Measurements from ENCODE around the gene DXO. TPM values are rescaled to one million over a fixed set of nuclear protein-coding genes. Genes with fewer than 3 reads are reported as not detected.

Gene DXO
- total RNA-seq, 1 experiment from 2014 or later: 23.7 TPM

DNA sequence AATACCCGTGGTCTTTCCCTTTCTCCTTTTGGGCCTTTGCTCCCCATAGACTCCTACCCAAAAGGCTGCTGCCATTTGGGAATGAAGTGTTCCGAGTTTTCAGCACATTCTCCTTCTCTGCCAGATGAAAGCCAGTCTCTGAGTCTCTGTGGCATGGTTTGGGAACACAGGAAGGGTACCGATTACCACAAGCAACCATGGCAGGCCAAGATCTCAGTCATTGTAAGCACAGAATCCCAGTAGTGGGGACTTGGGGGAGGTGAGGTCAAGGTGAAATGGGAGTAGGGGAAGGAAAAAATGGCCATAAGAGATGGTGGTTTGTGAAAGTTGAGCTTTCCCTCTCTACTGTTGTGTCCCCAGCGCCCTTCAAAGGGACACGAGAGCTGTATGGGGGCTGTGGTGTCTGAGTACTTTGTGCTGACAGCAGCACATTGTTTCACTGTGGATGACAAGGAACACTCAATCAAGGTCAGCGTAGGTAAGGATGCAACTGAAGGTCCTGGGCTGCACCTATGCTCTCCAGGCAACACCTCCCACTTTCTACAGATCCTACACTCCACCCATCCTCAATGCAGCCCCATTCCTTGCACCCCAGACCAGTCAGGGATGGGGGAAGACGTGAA lies 21.9 kb downstream of the DXO start:
- POLR2A ChIA-PET: no interaction called here
- Histone ChIP-seq H3K27me3 (replicated peaks; ENCODE audit: control insufficient read depth, insufficient read depth, low read length) (no peaks in the 10 kb centered on the region), H3K4me1 (peaks cover 25% of the 10 kb centered on the region), H3K9me3 (no peaks in the 10 kb centered on the region), H3K4me3 (ENCODE audit: low read depth, low read length) (no peak overlapping the region), H3K36me3 (ENCODE audit: control insufficient read depth, insufficient read depth, low read length) (peaks cover 7% of the 10 kb centered on the region)
- CTCF ChIA-PET: interaction anchor here (1.3 kb wide), 1 partner anchor 44 kb away, joined by 5 read pairs; no protein-coding TSS in a partner anchor
- Mint-ChIP-seq H3K4me1 (ENCODE audit: low read depth, unreplicated experiment) (peaks cover 43% of the 10 kb centered on the region), H3K36me3 (ENCODE audit: insufficient read depth, unreplicated experiment) (peaks cover 51% of the 10 kb centered on the region), H3K27me3 (ENCODE audit: insufficient read depth, unreplicated experiment) (no peaks in the 10 kb centered on the region), H3K27ac (ENCODE audit: unreplicated experiment) (no peak overlapping the region), H3K4me3 (ENCODE audit: unreplicated experiment) (no peak overlapping the region), H3K9me3 (ENCODE audit: unreplicated experiment) (no peaks in the 10 kb centered on the region)
- intact Hi-C loops (cut with micrococcal nuclease; ENCODE audit: unreplicated experiment): no loop called here
- no peak for DNase-seq
- BruUV-seq (replicated peaks): no TSS peak
- no peak for TF ChIP-seq CTCF (IDR thresholded peaks at IDR 0.05; ENCODE audit: insufficient read depth in 1 of 2, low read depth in 1 of 2, low read length in 1 of 2, severe bottlenecking in 1 of 2, unreplicated experiment in 1 of 2)

- peaks cover 45% of the 10 kb centered on the region for H3K4me1 Mint-ChIP-seq (ENCODE audit: low read depth, unreplicated experiment)
- H3K9me3 Mint-ChIP-seq (ENCODE audit: unreplicated experiment): no peaks in the 10 kb centered on the region
- BruUV-seq (replicated peaks): no TSS peak
- POLR2A ChIA-PET: interaction anchor here (0.5 kb wide), 1 partner anchor 197 kb away, joined by 4 read pairs; no protein-coding TSS in a partner anchor
- peak overlapping the region; percentile 14 for H3K4me3 Mint-ChIP-seq (ENCODE audit: unreplicated experiment)
- no peak overlapping the region for H3K4me3 ChIP-seq (ENCODE audit: low read depth, low read length)
- H3K36me3 Mint-ChIP-seq (ENCODE audit: insufficient read depth, unreplicated experiment): peaks cover 39% of the 10 kb centered on the region
- H3K4me1 ChIP-seq: peaks cover 32% of the 10 kb centered on the region
- H3K27me3 Mint-ChIP-seq (ENCODE audit: insufficient read depth, unreplicated experiment): no peaks in the 10 kb centered on the region
- CTCF ChIA-PET: interaction anchor here (0.6 kb wide), 1 partner anchor 85 kb away, joined by 4 read pairs; no protein-coding TSS in a partner anchor
- H3K36me3 ChIP-seq (ENCODE audit: control insufficient read depth, insufficient read depth, low read length): peaks cover 7% of the 10 kb centered on the region
- TF ChIP-seq CTCF (IDR thresholded peaks at IDR 0.05; ENCODE audit: insufficient read depth in 1 of 2, low read depth in 1 of 2, low read length in 1 of 2, severe bottlenecking in 1 of 2, unreplicated experiment in 1 of 2): no peak
- H3K27me3 ChIP-seq (replicated peaks; ENCODE audit: control insufficient read depth, insufficient read depth, low read length): no peaks in the 10 kb centered on the region
- intact Hi-C loops (cut with micrococcal nuclease; ENCODE audit: unreplicated experiment): no loop called here
- no peaks in the 10 kb centered on the region for H3K9me3 ChIP-seq
- DNase-seq: no peak
- H3K27ac Mint-ChIP-seq (ENCODE audit: unreplicated experiment): peak overlapping the region; percentile 94
Measured at GRCh38 chr6:31948753-31949413, 23.1 kb downstream of the DXO start.

- intact Hi-C loops (cut with micrococcal nuclease; ENCODE audit: unreplicated experiment): no loop called here
- H3K4me1 ChIP-seq: peaks cover 32% of the 10 kb centered on the region
- CTCF ChIA-PET: no interaction called here
- Mint-ChIP-seq H3K4me3 (ENCODE audit: unreplicated experiment) (no peak overlapping the region), H3K4me1 (ENCODE audit: low read depth, unreplicated experiment) (peaks cover 41% of the 10 kb centered on the region), H3K27me3 (ENCODE audit: insufficient read depth, unreplicated experiment) (no peaks in the 10 kb centered on the region), H3K36me3 (ENCODE audit: insufficient read depth, unreplicated experiment) (peaks cover 34% of the 10 kb centered on the region), H3K27ac (ENCODE audit: unreplicated experiment) (peak overlapping the region; percentile 94), H3K9me3 (ENCODE audit: unreplicated experiment) (no peaks in the 10 kb centered on the region)
- no peak for DNase-seq
- no peaks in the 10 kb centered on the region for H3K27me3 ChIP-seq (replicated peaks; ENCODE audit: control insufficient read depth, insufficient read depth, low read length)
- H3K36me3 ChIP-seq (ENCODE audit: control insufficient read depth, insufficient read depth, low read length): peaks cover 5% of the 10 kb centered on the region
- no TSS peak for BruUV-seq (replicated peaks)
- no peak for TF ChIP-seq CTCF (IDR thresholded peaks at IDR 0.05; ENCODE audit: insufficient read depth in 1 of 2, low read depth in 1 of 2, low read length in 1 of 2, severe bottlenecking in 1 of 2, unreplicated experiment in 1 of 2)
- H3K9me3 ChIP-seq: no peaks in the 10 kb centered on the region
- POLR2A ChIA-PET: no interaction called here
- H3K4me3 ChIP-seq (ENCODE audit: low read depth, low read length): no peak overlapping the region
Measured at GRCh38 chr6:31948306-31948705, 23.6 kb downstream of the DXO start.

Data from Caco-2 (cell line).